ENCODE data around the gene CNTN4.
"Not testable (repeated sequence)": the region's sequence is repeated elsewhere in the genome, so short reads cannot be mapped to it uniquely, and the experiment has no call there.

Gene CNTN4

DNA sequence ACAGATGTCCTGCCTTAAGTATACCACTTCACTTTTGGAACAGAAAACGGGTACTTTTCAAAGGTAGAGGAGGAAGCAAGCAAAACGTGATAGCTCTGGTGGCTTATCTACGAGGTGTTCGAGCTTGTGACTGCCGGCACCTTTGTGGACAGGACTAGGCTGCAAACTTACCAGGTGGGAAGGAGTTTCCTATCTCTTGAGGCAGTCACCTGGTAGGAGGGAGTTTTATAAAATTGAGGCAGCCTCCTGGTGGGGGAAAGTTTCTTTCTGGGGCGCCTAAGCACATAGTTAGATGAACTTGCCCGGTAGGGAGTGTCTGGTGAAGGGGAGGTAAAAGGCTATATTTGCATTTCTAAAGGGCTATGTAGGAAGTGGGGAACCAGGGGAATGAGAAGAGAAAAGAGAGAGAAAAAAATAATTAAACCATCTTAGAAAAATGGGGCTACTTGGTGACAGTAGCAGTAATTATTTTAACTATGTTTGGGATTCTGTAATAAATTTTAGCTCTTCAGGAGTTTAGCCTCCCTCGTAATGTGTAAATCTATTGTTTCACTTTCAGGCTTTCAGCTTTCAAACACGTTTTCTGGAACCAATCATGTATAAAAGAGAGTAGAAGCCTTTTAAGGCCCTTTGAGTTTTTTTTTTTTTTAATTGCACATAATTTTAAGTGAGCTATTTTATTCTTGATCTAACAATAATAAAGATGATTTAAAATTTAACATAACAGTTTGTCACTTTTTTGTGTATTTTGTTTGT, 880.5 kb downstream of the CNTN4 start:
- DNase-seq (ENCODE audit: low spot score) = no peak

- DNase-seq (ENCODE audit: low spot score) = no peak
Observed at GRCh38 chr3:2984005-2984830, 885.6 kb downstream of the CNTN4 start.

GRCh38 chr3:2984831-2985220, 886.2 kb downstream of the CNTN4 start:
- no peak for DNase-seq (ENCODE audit: low spot score)

GRCh38 chr3:2985479-2985878, 886.8 kb downstream of the CNTN4 start:
- no peak for DNase-seq (ENCODE audit: low spot score)

DNA sequence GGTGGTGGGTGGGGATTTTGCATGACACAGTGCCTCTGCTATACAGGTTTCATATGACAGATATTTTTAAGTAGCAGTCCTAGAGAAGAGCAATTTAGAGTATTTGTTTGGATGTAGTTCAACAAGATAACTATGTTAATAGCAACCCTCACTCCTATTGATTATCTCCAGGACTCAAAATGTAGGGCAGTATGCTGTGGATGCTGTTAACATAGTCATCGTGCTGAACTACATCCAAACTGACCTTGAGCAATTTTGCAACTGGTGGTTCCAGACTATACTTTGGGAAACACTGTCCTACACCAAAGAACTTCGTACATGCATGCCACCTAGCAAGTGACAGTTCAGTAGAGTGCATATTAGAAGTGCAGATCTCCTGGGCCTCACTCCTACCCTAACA, 893.9 kb downstream of the CNTN4 start:
- no peak for DNase-seq (ENCODE audit: low spot score)

- DNase-seq (ENCODE audit: low spot score) = not testable (repeated sequence)
Observed at GRCh38 chr3:2993130-2993529, 894.5 kb downstream of the CNTN4 start.

GRCh38 chr3:2993736-2994135, 895.1 kb downstream of the CNTN4 start:
- DNase-seq (ENCODE audit: low spot score) = no peak

- DNase-seq (ENCODE audit: low spot score) = no peak
Observed at GRCh38 chr3:2995195-2995594, 896.5 kb downstream of the CNTN4 start.

DNA sequence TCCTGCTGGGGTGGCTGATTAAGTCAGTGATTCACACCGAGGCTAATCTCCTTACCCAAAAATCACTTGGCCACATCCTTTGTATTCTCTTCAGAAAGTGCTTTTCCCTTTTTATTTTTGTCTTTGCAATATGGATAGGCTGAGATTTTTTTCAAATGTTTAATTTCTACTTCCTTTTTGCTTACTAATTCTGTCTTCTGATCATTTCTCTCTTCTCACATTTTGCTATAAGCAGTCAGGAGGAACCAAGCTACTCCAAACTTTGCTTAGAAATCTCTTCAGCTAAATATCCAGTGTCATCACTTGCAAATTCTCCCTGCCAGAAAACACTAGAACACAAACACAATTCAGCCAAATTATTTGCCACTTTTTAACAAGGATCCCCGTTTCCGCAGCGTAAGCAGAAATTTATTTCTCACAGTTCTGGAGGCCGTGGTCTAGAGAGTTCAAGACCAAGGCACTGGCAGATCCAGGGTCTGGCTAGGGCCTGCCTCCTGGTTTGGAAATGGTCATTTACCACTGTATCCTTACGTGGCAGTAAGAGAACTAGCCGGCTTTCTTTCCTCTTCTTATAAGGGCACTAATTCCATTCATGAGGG, 906.6 kb downstream of the CNTN4 start:
- DNase-seq (ENCODE audit: low spot score) = no peak

DNA sequence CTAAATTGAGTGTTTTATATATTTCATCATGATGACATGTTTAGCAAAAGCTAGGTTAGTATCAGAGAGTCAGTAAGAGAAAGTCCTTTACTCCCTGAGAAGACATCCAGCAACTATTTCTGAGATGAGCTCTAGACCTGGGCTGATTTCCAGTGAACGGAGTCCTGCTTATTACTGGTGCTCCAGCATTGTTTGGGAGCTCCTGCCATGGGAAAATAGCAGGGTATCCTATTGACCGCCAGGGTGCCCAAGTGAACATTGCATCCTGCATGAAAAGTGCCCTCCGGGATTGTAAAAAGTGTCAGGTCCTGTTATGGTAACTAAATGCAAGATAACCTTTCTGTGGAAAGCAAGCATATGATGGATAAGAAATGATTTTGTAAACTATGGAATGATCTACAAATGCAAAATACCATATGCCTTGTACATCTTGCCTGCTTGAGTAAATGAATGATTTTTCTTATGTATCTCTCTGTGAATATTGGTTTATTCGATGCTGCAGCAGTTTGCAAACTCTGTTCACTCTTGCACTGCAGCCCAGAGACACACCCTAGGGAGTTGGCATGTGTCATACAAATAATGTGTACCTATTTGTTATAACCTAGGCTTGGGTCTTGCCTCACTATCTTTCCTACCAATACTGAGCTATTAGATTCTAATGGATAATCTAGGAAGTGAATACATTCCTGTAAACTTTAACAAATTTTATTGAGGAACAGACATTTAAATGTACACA, 914.8 kb downstream of the CNTN4 start:
- no peak for DNase-seq (ENCODE audit: low spot score)

DNA sequence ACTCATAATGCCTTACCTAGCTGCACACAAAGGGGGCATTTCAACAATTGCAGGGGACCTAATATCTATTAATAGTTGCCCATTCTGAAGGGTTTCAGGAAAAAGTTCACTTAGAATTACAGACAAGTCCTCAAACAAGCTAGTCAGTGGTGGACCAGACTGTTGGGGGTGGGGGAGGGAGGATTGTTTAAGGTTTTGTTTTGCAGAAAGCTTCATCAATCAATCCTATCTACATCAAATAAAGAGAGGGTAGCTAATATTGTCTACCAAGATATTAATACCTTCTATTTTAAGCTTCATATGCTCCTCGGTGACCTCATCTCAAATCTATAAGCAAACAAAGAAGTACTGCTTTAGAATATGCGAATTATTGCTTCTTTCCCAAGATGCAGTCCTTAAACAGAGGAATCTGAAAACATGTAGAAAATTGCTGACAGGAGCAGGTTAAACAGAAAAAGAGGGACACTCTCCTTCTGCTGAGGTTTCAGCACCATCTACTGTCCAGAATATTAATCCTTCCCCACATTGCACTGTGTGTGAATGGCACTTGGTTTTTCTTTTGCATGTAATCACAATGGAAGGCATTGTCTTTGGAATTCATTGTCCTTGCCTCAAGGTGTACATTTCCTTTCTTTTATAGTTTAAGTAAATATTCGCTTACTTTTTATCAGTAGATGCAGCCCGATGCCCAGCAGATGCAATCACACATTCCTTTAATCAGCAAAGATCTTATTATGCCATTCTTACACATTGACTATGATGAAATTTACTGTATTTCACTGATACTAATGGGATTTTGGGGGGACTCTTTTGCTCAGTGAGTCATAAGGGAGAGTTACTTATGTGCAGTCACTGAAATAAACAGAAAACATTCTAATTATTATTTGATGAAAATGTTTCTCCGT, 916.8 kb downstream of the CNTN4 start:
- DNase-seq (ENCODE audit: low spot score) = no peak

DNA sequence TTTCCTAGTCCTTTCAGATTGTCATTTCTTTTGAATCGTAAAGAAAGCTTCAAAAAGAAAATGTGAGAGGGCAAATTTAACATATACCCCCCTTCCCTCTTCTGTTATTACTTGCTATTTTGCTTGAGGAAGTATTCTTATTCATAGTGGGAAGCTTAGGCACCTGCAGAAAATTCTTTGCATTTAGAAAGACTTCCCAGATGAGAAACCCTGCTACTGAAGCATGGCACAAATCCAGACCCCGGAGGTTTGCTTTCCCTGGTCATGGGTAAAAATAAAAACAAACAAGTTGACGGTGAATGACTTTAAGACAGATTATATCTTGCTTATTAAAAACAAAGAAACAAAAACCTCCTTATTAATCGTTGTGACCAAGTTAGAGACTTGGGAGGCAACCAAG, 917.6 kb downstream of the CNTN4 start:
- no peak for DNase-seq (ENCODE audit: low spot score)

- DNase-seq (ENCODE audit: low spot score) = no peak
Observed at GRCh38 chr3:3020209-3020608, 921.5 kb downstream of the CNTN4 start.

GRCh38 chr3:3023111-3023745, 924.6 kb downstream of the CNTN4 start:
- no peak for DNase-seq (ENCODE audit: low spot score)

DNA sequence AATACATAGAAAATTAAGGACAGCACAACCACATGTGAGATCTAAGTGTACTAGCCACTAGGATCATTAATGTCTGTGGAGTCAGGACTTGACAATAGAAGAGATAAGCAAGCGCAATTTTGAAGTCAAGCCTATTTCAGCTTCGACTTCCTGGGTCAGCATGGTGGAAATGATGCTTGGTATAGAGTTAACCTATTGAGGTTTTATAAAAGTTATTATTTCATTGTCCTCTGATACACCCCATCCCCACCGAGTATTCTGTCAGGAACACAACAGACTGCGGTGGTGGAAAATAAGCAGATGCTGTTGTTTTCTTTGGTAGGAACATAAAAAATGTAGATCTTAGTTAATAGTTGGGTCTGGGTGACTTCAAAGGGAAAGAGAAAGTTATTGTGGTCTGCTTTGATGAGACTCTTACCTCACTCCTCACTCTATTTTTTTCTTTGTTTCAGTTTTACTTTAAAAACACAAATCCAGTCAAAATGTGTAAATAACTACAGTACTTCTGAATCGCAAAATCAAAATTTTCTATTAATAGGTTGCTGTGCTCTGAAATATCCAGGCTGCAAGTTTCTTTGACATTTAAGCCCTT, 929.4 kb downstream of the CNTN4 start:
- DNase-seq (ENCODE audit: low spot score) = no peak

GRCh38 chr3:3031326-3031725, 932.7 kb downstream of the CNTN4 start:
- DNase-seq (ENCODE audit: low spot score) = no peak

DNA sequence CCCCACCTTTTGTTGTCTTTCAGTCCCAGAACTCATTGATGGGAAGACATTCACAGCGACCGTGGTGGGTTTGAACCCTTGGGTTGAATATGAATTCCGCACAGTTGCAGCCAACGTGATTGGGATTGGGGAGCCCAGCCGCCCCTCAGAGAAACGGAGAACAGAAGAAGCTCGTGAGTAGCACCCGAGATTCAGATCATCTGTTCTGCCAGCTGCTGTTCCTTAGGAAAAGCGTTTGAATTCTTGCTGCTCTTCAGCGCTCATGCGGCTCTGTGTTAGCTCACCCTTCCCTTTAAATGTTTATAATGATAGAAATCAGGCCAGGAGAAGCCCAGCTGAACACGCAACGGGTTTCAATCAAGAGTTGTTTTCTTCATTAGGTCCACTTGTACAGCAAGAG, 938.5 kb downstream of the CNTN4 start:
- DNase-seq (ENCODE audit: low spot score) = no peak

- DNase-seq (ENCODE audit: low spot score) = no peak
Observed at GRCh38 chr3:3038201-3038991, 939.7 kb downstream of the CNTN4 start.

DNA sequence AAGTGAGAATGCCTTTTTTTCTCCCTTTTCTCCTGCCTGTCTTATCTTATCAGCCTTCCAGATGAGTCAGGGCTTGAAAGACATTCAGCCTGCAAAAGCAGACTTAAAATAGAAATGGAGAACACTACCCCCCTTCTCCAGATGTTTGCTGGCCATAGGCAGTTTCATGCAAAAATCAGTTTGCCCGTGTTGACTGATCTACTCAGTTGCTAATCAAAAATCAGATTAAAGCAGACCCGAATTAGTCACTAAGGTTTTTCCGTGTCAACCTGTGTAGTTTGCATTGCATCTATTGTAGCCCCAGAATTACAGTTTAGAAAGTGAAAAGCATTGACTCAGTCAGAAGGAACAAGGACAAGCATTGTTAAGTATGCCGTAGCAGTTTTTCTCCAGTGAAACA, 955.3 kb downstream of the CNTN4 start:
- no peak for DNase-seq (ENCODE audit: low spot score)

DNA sequence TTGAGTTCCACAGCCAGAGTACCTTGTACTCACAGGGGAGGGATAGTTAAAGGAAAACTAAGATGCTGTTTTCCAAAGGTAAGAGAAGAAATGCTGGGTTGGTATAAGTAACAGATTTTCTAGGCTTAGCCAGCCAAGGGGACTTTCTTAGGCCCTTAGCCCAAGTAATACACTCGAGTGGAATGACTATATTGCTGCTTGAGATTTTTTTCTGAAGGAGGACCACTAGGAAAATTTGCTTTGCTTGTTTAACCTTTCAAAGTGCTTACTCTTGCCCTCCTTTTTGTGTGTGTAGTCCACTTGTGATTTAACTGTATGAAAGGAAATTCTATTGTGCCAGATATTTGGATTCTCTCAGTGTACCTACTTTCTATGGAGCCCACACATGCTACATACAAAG, 961.0 kb downstream of the CNTN4 start:
- DNase-seq (ENCODE audit: low spot score) = no peak
